GM21529 (cell line): ENCODE results near the gene GAB2.

ENCODE experiments used
- ATAC-seq: cut with Tn5 transposase; IDR thresholded peaks from one replicate; pipeline ENCODE4 v1.9.1; 2021; ENCODE audit not compliant: unreplicated experiment

GAB2 gene

DNA sequence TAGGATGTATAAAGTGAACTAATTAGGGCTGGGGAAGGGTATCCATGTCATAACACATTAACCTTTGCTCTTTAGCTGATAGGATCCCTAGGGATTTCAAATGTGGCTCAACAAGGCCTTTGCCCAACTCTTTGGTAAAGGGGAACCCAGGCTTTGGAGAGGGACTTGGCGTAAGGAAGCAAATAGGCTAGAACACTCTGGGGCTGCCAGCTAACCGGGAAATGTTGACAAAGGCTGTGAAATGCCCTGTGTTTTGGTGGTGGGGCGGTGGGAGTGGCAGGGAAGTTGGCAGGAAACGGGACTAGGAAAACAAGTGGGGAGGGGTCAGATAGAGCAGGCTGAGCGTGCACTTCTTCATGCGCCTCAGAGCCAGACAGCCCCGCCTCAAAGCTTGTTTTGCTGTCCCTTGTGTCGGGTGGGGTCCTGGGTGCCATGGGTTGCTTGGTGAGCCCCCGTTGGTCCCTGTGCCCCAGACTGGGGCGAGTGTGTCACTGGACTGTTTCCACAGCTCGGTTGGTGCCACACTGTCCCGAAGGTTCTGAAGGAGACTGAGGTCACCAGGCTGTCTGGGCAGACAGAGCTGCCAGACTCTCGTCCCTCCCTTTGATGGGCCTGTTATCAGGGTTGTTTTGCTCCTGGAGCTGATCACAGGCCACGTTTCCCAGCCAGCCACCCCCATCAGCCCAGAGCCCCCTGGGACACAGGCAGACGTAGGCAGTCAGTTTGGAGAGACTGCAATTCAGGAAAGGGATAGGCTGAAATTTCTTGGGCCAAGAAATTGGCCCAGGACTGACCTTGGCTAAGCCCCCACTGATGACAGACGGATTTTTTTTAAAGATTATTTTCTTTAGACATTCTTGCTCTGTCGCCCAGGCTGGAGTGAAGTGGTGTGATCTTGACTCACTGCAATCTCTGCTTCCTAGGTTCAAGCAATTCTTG lies 248.8 kb downstream of the GAB2 start:
- ATAC-seq, result no peak

DNA sequence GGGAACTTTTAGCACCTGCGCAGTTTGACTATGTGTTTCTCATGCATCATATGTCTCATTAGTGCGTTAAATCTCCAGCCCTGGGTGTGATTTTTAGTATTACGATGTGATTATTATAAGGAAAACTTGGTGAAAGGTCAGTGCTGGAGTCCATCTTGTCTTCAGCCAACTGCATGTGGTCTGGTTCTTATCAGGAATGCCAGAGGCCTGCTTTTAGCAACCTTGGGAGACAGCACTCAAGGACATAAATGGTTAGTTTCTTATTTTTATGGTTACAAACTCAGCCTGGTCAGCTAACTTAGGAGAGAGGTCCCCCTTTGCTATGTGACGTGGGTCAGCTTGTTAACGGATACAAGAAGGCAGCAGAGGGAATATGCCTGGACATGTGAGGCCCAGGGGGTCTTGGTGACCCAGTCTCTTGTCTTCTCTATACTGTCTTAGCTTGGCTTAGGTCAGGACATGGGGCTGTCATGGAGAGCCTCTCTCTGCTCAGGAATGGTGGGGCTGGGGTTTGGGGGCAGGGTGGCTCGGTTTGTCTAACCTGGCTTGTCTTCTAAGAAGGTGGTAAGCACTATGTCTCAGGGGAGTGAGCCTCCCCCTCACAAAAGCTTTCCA lies 250.7 kb downstream of the GAB2 start:
- ATAC-seq, result no peak
